GM12801 (cell line): ENCODE results near the gene FAM187B.

ENCODE experiments used
- TF ChIP-seq, protein P1 (sequence below): IDR thresholded peaks from one replicate; pipeline ENCODE4 v1.5.1; 2011; ENCODE audit warnings: control low read depth; ENCODE audit not compliant: insufficient read length; ENCODE audit errors: extremely low read depth

Gene FAM187B

DNA sequence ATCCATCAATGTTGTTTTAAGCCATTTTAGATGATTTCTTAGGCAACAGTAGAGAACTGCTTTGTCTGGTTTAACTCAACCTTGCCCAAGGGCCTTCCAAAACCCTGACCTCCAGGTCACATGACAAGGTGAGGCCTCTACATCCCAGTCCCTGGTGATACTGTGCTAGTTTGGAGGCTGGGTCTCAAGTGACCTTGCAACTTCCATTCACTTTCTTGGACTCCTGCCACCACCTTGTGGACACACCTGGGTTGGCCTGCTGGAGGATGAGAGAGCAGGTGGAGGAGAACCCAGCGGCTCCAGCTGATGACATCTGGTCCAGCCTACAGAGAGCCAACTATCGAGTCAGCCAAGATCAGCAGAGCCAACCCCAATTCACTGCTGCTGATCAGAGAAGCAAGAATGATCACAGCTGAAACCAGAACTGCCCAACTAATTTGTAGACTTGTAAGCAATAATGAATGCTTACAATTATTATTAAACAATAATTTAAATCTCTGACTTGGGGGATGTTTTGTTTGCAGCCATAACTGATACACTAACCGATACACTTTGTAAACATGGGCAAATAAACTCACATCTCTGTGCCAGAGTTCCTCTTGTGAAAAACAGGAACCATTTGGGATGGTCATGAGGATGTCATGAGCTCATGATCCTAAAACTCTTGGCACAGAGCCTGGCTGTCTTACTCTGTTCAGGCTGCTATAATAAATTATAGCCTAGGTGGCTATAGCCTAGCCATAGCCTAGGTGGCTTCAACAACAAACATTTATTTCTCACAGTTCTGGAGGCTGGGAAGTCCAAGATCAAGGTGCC, 11.5 kb downstream of the FAM187B start:
- TF ChIP-seq, protein P1, sequence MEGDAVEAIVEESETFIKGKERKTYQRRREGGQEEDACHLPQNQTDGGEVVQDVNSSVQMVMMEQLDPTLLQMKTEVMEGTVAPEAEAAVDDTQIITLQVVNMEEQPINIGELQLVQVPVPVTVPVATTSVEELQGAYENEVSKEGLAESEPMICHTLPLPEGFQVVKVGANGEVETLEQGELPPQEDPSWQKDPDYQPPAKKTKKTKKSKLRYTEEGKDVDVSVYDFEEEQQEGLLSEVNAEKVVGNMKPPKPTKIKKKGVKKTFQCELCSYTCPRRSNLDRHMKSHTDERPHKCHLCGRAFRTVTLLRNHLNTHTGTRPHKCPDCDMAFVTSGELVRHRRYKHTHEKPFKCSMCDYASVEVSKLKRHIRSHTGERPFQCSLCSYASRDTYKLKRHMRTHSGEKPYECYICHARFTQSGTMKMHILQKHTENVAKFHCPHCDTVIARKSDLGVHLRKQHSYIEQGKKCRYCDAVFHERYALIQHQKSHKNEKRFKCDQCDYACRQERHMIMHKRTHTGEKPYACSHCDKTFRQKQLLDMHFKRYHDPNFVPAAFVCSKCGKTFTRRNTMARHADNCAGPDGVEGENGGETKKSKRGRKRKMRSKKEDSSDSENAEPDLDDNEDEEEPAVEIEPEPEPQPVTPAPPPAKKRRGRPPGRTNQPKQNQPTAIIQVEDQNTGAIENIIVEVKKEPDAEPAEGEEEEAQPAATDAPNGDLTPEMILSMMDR: no peak

DNA sequence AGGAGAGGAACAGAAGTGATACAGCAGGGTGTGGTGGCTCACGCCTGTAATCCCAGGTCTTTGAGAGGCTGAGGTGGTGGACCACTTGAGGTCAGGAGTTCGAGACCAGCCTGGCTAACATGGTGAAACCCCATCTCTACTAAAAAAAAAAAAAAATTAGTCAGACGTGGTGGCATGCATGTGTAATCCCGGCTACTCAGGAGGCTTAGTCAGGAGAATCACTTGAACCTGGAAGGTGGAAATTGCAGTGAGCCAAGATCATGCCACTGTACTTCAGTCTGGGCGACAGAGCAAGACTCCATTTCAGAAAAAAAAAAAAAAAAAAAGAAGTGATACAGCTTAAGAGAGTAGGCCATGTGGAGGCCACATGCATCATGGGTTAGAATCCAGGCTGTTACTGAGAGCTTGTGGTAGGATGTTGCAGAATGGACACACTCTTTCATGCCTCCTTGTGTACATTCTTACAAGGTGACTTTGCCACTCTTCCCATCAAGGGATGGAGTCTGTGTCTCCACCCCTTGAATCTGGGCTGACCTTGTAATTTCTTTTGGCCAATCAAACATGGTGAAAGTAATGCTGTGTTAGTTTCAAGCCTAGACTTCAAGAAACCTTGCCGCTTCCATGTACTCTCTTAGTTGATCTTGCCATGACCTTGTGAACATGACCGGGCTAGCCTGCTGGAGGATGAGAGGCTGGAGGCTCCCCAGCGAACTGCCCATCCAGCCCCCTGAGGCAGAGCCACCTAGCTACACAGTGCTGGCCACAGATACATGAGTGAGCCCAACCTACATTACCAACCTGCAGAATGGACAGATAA, 12.3 kb downstream of the FAM187B start:
- TF ChIP-seq, protein P1: no peak

DNA sequence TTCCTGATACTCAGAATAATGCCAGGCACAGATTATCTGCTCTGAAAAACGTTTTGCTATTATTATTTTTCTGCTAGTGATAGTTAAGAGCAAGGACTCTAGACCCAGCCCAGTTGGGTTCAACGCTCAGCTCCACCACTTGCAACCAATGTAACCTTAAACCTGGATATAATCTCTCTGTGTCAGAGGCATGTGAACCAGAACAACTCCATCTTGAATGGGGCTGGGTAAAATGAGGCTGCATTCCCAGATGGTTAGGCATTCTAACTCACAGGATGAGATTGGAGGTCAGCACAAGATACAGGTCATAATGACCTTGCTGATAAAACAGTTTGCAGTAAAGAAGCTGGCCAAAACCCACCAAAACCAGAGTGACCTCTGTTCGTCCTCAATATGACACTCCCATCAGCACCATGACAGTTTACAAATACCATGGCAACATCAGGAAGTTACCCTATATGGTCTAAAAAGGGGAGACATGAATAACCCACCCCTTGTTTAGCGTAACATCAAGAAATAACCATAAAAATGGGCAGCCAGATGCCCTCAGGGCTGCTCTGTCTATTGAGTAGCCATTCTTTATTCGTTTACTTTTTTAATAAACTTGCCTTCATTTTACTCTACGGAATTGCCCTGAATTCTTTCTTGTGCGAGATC, 13.6 kb downstream of the FAM187B start:
- TF ChIP-seq, protein P1: no peak

DNA sequence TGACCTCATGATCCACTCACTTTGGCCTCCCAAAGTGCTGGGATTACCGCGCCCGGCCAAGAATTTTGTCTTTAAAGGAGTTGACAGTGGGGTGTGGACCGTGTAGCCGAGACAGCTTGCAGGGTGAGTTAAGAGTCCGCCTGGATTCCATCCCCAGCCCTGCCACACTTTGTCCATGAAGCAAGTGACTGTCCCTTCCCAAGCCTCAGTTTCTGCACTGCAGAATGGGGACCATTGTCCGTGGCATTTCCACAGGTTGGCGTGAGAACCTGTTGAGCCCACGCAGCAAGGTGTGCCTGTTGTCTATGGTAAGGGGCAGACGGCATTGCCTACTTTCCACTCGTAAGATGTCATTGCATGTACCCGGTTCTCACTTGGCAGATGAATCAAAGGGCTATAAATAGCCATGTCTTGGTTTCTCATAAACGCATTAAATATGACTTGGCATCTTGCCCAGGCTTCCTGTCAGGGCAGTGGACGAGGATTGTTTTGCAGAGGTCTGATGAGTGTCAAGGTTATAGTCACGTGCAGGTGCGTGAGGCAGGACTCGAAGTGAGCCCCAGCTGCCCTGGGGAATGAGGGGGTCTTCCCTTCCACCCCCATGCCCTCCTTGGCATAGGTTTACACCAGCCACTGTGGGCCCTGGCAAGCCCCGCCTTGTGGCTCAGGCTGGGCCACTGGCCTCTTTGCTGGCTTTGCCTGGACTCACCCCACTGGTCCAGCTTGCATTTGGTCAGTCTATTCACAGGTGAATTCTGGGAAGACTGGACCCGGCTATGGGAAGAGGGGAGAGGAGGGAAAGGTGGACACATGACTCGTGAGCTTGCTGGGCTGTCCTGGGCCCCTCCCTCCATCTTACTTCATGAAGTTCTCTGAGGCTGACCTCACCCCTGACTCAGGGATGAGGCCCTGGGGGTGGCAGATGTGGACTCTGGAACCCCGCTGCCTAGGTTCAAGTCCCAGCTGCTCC, 14.6 kb downstream of the FAM187B start:
- TF ChIP-seq, protein P1: no peak

DNA sequence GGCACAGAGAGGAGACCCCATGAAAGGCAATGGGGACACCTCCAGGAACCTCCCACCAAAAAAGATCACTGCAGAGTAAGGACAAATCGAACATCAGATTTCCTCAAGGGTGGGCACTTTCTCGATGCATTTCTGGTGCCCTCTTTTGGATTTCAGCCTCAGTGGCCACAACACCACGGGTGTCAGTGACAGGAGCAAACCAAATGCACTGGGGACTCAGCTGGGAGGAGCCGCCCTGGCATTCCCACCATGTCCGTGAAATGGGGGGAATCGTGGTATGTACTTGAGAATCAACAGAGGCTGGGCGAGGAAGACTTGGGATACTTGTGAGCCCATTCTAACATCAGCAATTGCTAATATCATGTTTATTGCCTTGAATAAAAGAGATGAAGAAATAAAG, 16.3 kb downstream of the FAM187B start:
- TF ChIP-seq, protein P1: no peak

DNA sequence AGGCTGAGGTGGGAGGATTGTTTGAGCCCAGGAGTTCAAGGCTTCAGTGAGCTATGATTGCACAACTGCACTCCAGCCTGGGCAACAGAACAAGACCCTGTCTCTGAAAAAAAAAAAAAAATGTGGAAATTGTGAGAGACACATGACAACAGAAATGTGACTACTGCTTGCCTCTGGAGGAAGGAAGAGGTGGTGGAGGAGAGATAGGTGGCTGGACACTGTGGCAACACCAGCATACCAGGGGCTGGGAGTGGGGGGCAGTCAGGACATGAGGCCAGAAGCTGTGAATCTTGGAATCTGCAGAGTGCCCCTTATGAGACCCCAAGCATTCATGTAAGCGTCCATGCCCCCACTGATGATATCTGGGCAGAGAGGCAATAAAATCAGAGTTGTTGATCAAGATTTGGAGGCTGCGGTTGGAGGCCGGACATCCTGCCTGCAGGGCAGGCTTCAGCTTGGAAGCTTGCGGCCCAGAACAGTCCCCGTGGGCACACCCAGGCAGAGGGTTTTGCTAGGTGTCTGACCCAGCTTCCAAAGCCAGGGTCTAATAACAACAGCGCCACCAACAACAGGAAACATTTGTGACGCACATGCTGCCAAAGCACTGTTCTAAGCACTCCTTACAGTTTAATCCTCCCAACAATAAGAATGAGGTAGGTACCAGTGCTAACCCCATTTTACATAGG, 16.9 kb downstream of the FAM187B start:
- TF ChIP-seq, protein P1: no peak
